Renal cortex interstitium (tissue), 11 donors: ENCODE results near the gene KAT6B. TPM values are rescaled to one million over a fixed set of nuclear protein-coding genes. Genes with fewer than 3 reads are reported as not detected.

Source experiments
- DNase-seq, 11 donors: peaks; one replicate each; pipeline ENCODE4 v3.0.0-alpha.2; 2013; ENCODE audit warnings: low read depth in 9 of 11, low spot score in 4 of 11; ENCODE audit errors: extremely low read depth in 1 of 11
- polyA plus RNA-seq, 3 donors: library from polyadenylated mRNA; unstranded; fragments of 120-200 nt; gene quantifications; one replicate each; pipeline ENCODE4 v1.2.1, GENCODE V29; 2013; ENCODE audit not compliant: insufficient read length in 3 of 3

The KAT6B gene
- polyA plus RNA-seq, 3 donors, result 43.6 to 46.5 (median 44.0) TPM

DNA sequence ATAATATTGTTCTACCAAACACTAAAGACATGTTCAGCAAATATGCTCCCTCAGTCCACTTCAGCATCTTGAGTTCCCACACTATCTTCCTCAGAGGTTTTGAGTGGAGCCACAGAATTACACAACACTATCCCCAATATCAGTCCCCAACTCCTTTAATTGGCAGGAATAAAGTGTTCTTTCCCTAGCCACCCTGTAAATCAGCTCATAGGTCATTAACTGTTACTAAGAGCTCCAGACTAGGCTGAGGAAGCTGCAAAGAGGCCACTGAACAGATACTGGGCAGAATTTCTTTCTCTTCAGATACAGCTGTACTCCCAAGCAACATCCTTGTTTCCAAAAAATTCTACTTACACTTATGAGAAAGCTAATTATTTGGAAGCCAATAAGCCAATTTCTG lies 11.6 kb upstream of the KAT6B start:
- no peak for DNase-seq

DNA sequence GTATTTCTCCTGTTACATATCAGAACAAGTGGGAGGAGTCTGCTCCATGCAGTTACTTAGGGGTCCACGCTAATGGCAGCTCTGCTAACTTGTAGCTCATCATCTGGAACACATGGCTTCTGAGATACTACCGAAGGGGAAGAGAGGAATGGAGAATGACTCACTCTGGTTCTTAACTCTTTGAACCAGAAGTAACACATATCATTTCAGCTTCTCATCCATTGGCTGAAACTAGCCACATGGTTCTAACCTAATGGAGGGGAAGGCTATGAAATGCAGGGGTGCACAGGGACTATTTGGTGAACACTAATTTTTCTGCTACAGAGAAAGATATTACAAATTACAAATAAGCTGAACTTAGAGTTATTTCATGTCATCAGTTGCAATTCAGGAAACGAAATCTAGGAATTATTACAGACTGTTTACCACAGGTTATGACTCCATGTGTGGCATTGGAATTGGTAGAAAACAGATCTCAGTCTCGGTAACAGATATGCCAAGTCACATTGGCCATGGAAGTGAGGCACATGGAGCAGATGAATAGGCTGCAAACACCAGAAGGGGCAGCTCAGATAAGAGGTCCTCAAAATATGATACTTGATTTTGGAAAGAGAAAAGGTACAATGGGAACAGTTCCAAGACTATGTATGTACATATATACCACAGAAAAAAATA lies 9.4 kb upstream of the KAT6B start:
- no peak for DNase-seq

DNA sequence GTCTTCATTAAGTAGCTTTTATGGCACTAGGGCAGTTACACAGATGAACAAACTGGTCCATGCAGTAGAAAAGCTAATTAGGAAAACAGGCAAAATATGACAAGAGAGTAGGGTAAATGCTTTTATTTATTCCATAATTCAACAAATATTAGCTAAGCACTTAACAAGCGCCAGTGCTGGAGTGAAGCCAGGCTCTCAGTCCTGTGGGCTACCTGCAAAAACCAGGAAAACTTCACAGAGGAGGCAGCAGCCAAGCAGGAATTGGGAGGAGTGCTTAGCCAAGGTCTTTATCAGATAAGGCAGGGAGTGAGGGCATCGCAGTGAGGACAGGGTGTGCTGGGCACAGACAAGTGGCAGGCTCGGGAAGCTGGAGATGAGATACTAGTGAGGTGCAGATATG lies 4.9 kb upstream of the KAT6B start:
- no peak for DNase-seq

- DNase-seq, result no peak
Measured at GRCh38 chr10:74822101-74822500, 4.3 kb upstream of the KAT6B start.

DNA sequence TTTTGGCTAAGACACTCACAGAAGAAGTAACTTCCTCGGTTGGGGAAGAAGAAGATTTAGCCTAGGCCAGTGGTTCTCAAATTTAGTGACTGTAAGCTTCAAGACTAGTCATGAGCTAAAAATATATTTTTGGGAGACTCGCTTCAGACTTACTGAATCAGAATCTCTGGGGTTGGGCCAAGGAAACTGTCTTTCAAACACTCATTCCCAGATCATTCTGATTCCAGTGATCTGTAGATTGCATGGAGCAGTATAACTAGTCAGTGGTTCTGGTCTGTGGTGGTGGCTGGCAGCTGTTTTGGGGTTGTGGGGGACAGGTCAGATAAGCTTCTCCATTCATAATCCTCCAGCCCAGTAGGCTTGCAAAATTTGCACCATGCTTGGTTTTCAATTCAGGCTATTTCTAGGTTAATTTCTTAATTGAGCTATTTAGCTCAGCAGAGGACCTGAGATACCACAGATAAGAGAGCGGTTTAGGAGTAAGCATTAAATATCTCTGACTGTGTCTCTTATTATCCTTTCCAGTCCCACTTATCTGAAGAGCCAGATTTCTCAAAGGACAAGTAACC lies 3.8 kb upstream of the KAT6B start:
- no peak for DNase-seq

- peak in 4 of 11 donors; percentile 18 to 44 (median 26) for DNase-seq
Measured at GRCh38 chr10:74823791-74824183, 2.6 kb upstream of the KAT6B start.

- peak in 3 of 11 donors; percentile 15 to 30 (median 25) for DNase-seq
Measured at GRCh38 chr10:74824184-74824899, 2.1 kb upstream of the KAT6B start.

DNA sequence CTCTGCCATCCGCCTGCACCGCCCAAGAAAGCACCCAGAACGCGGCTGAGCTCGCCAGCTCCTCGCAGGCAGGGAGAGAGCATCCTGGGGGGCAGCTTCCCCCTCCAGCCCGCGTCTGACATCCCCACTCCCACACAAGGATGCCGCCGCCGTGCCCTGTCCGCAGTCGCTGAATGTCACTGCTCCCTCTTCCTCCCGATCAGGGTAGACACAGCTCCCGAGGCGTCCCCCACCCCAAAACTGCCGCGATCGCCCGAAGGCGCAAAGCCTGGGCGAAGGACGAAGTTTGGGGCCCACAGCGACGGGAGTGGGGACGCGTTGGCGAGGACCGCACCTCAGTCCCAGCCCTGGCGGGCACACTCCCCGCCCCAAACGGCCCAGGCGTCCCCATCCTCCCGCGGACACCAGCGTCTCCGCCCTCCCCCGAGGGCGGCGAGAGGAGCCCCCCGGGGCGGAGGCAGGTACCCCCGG lies 1.5 kb upstream of the KAT6B start:
- DNase-seq, result peak in 5 of 11 donors; percentile 23 to 50 (median 38)

GRCh38 chr10:74825371-74826141 lies 844 bp upstream of the KAT6B start:
- DNase-seq, result peak in 6 of 11 donors; percentile 28 to 64 (median 52)

- DNase-seq, result peak in 2 of 11 donors; percentile 21 to 25
Measured at GRCh38 chr10:74827045-74827441, 643 bp downstream of the KAT6B start.

DNA sequence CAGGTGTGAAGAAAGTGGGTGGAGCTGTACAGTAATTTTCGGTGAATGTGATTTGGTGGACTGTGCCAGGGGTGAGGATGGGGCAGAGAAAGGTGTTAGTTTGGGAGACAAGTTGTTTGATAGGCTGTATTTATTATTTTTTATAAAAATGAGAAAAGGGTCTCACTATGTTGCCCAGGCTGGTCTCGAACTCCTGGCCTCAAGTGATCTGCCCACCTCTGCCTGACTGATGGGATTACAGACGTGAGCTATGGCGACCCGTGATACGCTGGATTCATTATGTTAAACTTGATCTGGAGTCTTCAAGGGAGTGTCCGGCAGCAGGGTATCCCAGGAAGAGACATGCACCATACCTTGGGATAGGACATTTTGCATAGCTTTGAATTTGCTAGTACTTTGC lies 1.3 kb downstream of the KAT6B start:
- DNase-seq, result no peak

GRCh38 chr10:74828946-74829345 lies 2.5 kb downstream of the KAT6B start:
- no peak for DNase-seq

DNA sequence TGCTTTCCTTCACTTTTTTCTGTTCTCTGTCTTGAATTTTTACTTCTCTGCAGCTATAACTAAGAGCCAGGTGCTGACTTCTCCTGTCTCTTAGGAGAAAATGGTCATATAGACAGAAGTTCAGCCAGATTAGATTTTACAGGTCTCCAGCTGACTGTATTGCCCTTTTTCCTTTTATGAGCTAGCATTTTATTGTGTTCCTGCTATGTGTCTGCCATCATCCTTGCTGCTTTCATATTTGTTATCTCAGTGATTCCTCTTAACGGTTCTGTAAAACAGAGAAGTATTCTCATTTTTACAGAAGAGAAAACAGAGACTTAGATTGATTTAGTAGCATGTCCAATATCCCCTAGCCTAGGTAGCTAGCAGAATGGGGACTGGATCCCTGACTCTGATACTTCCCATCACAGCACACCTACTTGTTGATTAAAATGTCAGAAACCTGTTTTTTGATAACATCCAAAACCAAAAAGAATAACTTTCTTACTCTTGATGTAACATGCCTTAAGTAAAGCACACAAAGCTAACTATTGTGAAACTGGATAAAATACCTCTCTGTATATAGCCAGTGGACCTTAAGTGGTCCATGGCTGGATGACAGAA lies 5.2 kb downstream of the KAT6B start:
- no peak for DNase-seq

- no peak for DNase-seq
Measured at GRCh38 chr10:74835963-74836362, 9.6 kb downstream of the KAT6B start.

DNA sequence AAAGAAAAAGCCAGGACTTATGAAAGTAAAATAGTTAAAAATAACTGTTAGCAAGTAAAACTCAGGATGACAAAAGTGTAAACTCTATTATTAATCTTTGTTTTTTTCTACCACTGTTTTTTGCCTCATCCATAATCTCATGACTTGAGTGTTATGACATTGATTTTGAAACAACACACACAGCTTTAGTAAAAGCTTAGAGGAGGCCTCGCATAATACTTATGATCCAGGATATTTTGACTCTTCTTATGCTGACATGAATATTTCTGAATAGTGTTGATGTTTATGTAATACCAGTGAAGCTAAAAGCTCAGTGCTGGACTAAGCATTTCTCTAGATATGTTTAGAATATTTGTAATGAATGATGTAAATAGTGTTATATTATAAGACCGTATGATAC lies 10.5 kb downstream of the KAT6B start:
- no peak for DNase-seq

DNA sequence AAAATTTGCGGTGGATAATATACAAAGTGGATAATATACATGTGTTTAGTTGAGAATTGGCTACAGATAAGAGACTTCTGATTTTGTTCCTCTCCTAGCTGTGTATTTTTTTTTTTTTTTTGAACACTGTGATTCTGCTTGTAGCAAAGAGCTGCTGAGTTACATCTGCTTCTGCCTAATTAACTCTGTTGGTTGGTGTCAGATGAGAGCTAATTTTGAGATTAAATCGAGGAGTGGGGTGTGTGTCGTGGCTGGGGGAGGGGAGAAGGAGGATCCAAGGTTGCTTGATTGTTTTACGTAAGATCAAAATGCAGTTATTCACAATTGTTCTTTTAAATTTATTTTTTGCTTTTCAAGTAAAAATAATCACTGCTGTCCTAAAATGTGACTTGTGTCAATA lies 11.3 kb downstream of the KAT6B start:
- DNase-seq, result no peak

GRCh38 chr10:74839708-74840107 lies 13.3 kb downstream of the KAT6B start:
- no peak for DNase-seq

- no peak for DNase-seq
Measured at GRCh38 chr10:74841265-74841973, 15.0 kb downstream of the KAT6B start.
